NOMO-1 treated with DMSO at 0.1 percent for 48 hours (cell line): ENCODE data around the gene CDC123.
A peak's percentile ranks its signal among the peaks of the same experiment; 100 is the strongest.
"Not testable (repeated sequence)": the region's sequence is repeated elsewhere in the genome, so short reads cannot be mapped to it uniquely, and the experiment has no call there.

ENCODE experiments used
- DNase-seq: peaks from one replicate; lab custom pipeline; 2025; ENCODE audit not compliant: unreplicated experiment; lab: John Stamatoyannopoulos, UW

The CDC123 gene

GRCh38 chr10:12189426-12189825 is 6.6 kb upstream of the CDC123 start:
- DNase-seq = no peak

- no peak for DNase-seq
Observed at GRCh38 chr10:12191715-12192114, 4.3 kb upstream of the CDC123 start.

GRCh38 chr10:12193193-12193592 is 2.8 kb upstream of the CDC123 start:
- DNase-seq = no peak

- no peak for DNase-seq
Observed at GRCh38 chr10:12194752-12195271, 1.2 kb upstream of the CDC123 start.

GRCh38 chr10:12195281-12195602 is 746 bp upstream of the CDC123 start:
- no peak for DNase-seq

GRCh38 chr10:12196531-12197211 is 683 bp downstream of the CDC123 start:
- no peak for DNase-seq

- DNase-seq = peak; percentile 35
Observed at GRCh38 chr10:12198156-12198555, 2.2 kb downstream of the CDC123 start.

GRCh38 chr10:12200850-12201249 is 4.9 kb downstream of the CDC123 start:
- DNase-seq = no peak

- no peak for DNase-seq
Observed at GRCh38 chr10:12201543-12201942, 5.6 kb downstream of the CDC123 start.

- DNase-seq = no peak
Observed at GRCh38 chr10:12202226-12202625, 6.2 kb downstream of the CDC123 start.

- no peak for DNase-seq
Observed at GRCh38 chr10:12205082-12205481, 9.1 kb downstream of the CDC123 start.

GRCh38 chr10:12207114-12207513 is 11.1 kb downstream of the CDC123 start:
- DNase-seq = no peak

- DNase-seq = no peak
Observed at GRCh38 chr10:12208460-12208859, 12.5 kb downstream of the CDC123 start.

GRCh38 chr10:12212454-12212853 is 16.5 kb downstream of the CDC123 start:
- no peak for DNase-seq

- DNase-seq = no peak
Observed at GRCh38 chr10:12213621-12214020, 17.6 kb downstream of the CDC123 start.

GRCh38 chr10:12214093-12214492 is 18.1 kb downstream of the CDC123 start:
- DNase-seq = no peak

GRCh38 chr10:12214763-12215218 is 18.8 kb downstream of the CDC123 start:
- DNase-seq = peak; percentile 38

GRCh38 chr10:12218991-12219390 is 23.0 kb downstream of the CDC123 start:
- DNase-seq = peak; percentile 45

- DNase-seq = no peak
Observed at GRCh38 chr10:12221323-12222298, 25.6 kb downstream of the CDC123 start.

GRCh38 chr10:12225444-12225843 is 29.5 kb downstream of the CDC123 start:
- peak; percentile 7 for DNase-seq

GRCh38 chr10:12226438-12226837 is 30.4 kb downstream of the CDC123 start:
- not testable (repeated sequence) for DNase-seq

- DNase-seq = no peak
Observed at GRCh38 chr10:12228851-12229250, 32.9 kb downstream of the CDC123 start.
